Motor neuron (in vitro differentiated cells): ENCODE results near the gene ANKRD22. TPM values are rescaled to one million over a fixed set of nuclear protein-coding genes. Genes with fewer than 3 reads are reported as not detected.

Experiments used
- total RNA-seq, 8 experiments: library from RNA; unstranded; fragments of 300-600 nt; gene quantifications; 2 replicates each; pipeline versions ENCODE4 v1.2.3 to v1.2.4, GENCODE V29; 2022

The ANKRD22 gene
- total RNA-seq, 8 experiments from 2014 or later: 0.28 to 15.9 TPM; not detected in 6

Other genes with a start within 250 kb of the ANKRD22 start
- under 1 TPM in 3 of 8 experiments, not detected in 5; 0.33 to 0.66 (median 0.35) TPM for gene LIPF, start 187.4 kb downstream of the ANKRD22 start, total RNA-seq
- not detected for gene LIPK, start 145.6 kb downstream of the ANKRD22 start, total RNA-seq
- gene LIPN, start 91.8 kb downstream of the ANKRD22 start, total RNA-seq: not detected
- not detected for gene LIPM, start 49.1 kb downstream of the ANKRD22 start, total RNA-seq
- 10 to 100 TPM in 5 of 8 experiments, 1 to 10 TPM in 3; 5.8 to 24.7 (median 11.0) TPM for gene STAMBPL1, start 28.4 kb upstream of the ANKRD22 start, total RNA-seq
- gene ACTA2, start 100.9 kb upstream of the ANKRD22 start, total RNA-seq: 100 to 1,000 TPM in 1 of 8 experiments, 10 to 100 TPM in 4, 1 to 10 TPM in 3; 2.8 to 317 (median 19.6) TPM
- gene FAS, start 139.0 kb upstream of the ANKRD22 start, total RNA-seq: 10 to 100 TPM in 4 of 8 experiments, 1 to 10 TPM in 4; 1.5 to 65.7 (median 13.3) TPM